PFSK-1 (cell line): ENCODE data around the gene HK1.

Source experiments
- FOXP2 ChIP-seq: optimal IDR thresholded peaks from 2 replicates; pipeline ENCODE3; 2011; ENCODE audit warnings: borderline replicate concordance, control low read depth, inconsistent platforms; ENCODE audit not compliant: insufficient read depth; ENCODE audit errors: extremely low read length, extremely low read depth
- POLR2AphosphoS5 ChIP-seq: IDR thresholded peaks from 2 replicates; pipeline ENCODE4 v1.6.1; 2012; ENCODE audit warnings: low read depth, mild to moderate bottlenecking, control low read depth, low read length, moderate library complexity
- REST ChIP-seq, 2 experiments: IDR thresholded peaks; 2 replicates each; pipeline versions ENCODE4 v1.6.1 to v1.8.0; 2011 to 2012; ENCODE audit warnings: low read depth in 2 of 2, low read length in 2 of 2, control low read depth in 1 of 2, inconsistent platforms in 1 of 2, mild to moderate bottlenecking in 1 of 2, moderate library complexity in 1 of 2; ENCODE audit not compliant: insufficient read depth in 1 of 2
- SIN3A ChIP-seq: IDR thresholded peaks from 2 replicates; pipeline ENCODE4 v1.6.1; 2012; ENCODE audit warnings: mild to moderate bottlenecking, low read length, moderate library complexity, borderline replicate concordance; ENCODE audit not compliant: insufficient read depth
- TAF1 ChIP-seq: IDR thresholded peaks from 2 replicates; pipeline ENCODE4 v1.6.1; 2012; ENCODE audit warnings: low read length, control low read depth, borderline replicate concordance; ENCODE audit not compliant: insufficient read depth

HK1 gene

GRCh38 chr10:69275444-69275843 lies 2.9 kb upstream of the HK1 start:
- TF ChIP-seq FOXP2: no peak
- TF ChIP-seq SIN3A: no peak
- TF ChIP-seq REST (IDR thresholded peaks at IDR 0.05; ENCODE audit: insufficient read depth in 1 of 2, low read depth in 2 of 2, low read length in 2 of 2): no peak
- TF ChIP-seq TAF1: no peak
- TF ChIP-seq POLR2AphosphoS5: no peak

GRCh38 chr10:69276503-69276902 lies 1.8 kb upstream of the HK1 start:
- TF ChIP-seq SIN3A (no peak), REST (IDR thresholded peaks at IDR 0.05; ENCODE audit: insufficient read depth in 1 of 2, low read depth in 2 of 2, low read length in 2 of 2) (no peak), FOXP2 (no peak), POLR2AphosphoS5 (no peak), TAF1 (no peak)

GRCh38 chr10:69279110-69279509 lies 814 bp downstream of the HK1 start:
- TF ChIP-seq FOXP2 (no peak), TAF1 (no peak), SIN3A (no peak), REST (IDR thresholded peaks at IDR 0.05; ENCODE audit: insufficient read depth in 1 of 2, low read depth in 2 of 2, low read length in 2 of 2) (no peak), POLR2AphosphoS5 (no peak)

- TF ChIP-seq SIN3A: no peak
Measured at GRCh38 chr10:69281507-69282413, 3.5 kb downstream of the HK1 start.

- TF ChIP-seq REST (IDR thresholded peaks at IDR 0.05; ENCODE audit: insufficient read depth in 1 of 2, low read depth in 2 of 2, low read length in 2 of 2) (no peak), SIN3A (no peak), FOXP2 (no peak), POLR2AphosphoS5 (no peak), TAF1 (no peak)
Measured at GRCh38 chr10:69285699-69286098, 7.4 kb downstream of the HK1 start.
